Stromal cell of bone marrow (primary cell): ENCODE results near the gene KCNN3.

Experiments
- DNase-seq: peaks from one replicate; pipeline ENCODE4 v3.0.0-alpha.2; 2012; ENCODE audit warnings: low read depth

KCNN3 gene

DNA sequence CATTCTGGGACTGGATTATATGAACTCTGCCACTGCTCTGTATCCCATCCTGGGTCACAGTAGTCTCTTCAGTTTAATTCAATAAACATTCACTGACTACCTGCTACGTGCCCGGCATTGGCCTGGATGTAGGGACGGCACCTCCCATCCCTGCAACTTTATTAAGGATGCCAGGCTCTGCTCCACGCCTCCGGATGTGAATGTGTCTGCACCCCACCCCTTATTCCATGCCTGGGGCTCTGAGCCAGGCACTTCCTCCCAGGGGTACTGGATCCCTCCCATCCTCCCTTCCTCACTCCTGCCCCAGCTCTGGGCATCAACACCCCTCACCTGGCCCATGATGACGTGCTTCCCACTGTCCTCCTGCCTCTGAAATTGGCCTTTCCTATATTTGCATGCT lies 53.7 kb downstream of the KCNN3 start:
- DNase-seq, result no peak

DNA sequence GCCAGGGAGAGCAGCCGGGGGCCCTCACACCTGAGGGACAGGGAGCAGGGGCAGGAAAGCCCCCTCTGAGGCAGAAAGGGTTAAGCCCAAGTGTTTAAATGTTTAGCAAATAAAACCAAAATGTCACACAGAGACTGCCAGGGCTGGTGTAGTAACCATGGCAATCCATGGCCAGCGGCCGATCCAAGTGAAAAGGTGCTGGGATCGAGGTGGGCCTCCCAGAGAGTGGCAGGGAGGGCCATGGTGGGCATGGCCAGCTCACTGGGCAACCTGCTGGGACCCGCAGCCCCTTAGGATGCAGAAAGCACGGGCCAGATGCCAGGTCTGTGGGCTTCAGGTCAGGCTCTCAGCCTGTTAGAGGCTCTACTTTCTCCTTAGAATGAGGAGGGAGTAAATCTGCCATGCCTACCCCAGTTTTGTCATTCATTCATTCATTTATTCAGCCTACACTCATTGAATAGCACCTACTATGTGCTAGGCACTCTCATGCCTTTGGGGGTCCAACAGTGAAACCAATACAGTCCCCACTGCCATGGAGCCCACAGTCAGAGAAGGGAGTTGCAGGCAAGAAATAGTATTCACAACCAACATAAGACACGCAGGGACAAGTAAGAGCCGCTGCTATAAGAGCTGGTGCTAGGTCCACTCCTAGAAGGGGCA lies 56.1 kb downstream of the KCNN3 start:
- no peak for DNase-seq

DNA sequence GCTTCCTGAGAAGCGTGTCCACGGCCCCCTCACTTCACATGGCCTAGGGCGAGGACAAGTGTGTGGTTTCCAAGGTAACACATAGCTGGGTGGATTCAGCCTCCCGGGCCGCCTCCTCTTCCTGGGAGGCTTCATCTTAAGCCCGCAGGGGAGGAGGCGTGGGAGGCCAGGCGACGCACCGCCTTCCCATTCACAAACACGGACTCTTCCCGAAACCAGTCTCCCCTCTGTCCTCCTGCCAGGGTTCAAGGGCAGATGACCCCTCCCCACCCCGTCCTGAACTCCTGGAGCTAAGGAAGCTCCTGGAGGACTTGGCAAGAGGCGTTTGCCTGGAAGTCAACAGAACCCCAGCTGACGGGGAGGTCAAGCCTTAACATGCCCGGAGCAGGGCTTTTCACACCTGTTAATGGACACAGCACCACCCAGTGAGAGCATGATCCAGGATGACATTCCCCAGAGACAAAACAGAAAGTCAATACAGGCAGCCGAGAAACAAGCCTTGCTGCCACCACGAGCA lies 56.7 kb downstream of the KCNN3 start:
- DNase-seq, result no peak

GRCh38 chr1:154812877-154813276 lies 57.2 kb downstream of the KCNN3 start:
- no peak for DNase-seq

- DNase-seq, result no peak
These were observed 59.5 kb downstream of the KCNN3 start for GRCh38 chr1:154810571-154810970.

- DNase-seq, result peak; percentile 21
These were observed 60.4 kb downstream of the KCNN3 start for GRCh38 chr1:154809436-154810413.

DNA sequence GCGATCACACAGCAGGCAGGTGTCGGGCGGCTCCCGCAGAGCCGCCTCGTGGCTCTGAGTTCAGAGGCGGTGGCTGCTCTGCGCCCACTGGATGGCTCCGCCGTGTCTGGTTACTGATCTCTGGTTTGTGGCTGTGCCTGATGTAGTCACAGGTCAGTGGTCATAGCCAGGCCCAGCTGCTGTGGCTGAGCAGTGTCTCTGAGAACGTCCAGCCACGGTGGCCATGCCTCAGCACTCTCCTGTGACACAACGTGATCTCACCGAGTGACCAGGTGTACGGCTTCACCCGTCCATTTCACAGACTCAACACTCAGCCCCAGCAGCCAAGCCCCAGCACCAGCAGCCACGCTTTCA lies 61.2 kb downstream of the KCNN3 start:
- DNase-seq, result no peak

GRCh38 chr1:154808261-154808908 lies 61.7 kb downstream of the KCNN3 start:
- DNase-seq, result no peak

DNA sequence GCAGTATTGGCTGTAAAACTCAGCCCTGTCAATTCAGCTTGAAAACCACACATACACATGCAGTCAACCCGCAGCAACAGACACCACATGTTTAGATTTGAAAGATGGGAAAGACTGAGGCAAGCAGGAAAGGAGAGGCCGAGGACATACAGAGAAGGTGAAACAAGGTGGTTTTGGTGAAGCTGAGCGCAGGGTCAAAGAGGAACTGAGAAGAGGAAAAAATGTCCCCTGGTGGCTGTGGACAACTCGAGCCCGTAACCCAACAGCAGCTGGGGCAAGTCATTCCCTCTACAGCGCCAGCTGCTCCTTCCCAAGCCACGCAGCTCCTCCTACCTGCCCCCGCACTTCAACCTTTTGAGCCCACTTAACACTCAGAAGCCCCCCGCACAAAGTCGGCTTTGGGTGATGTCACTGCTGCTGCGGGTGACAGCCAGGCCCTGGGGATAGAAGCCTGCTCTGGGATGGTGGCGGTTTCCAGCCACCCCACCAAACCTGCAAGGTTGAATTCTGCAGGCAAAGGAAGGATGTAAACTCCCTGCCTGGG lies 63.0 kb downstream of the KCNN3 start:
- no peak for DNase-seq

GRCh38 chr1:154806333-154806732 lies 63.7 kb downstream of the KCNN3 start:
- no peak for DNase-seq

- DNase-seq, result no peak
These were observed 66.8 kb downstream of the KCNN3 start for GRCh38 chr1:154802982-154803920.

- no peak for DNase-seq
These were observed 67.6 kb downstream of the KCNN3 start for GRCh38 chr1:154802336-154802969.

DNA sequence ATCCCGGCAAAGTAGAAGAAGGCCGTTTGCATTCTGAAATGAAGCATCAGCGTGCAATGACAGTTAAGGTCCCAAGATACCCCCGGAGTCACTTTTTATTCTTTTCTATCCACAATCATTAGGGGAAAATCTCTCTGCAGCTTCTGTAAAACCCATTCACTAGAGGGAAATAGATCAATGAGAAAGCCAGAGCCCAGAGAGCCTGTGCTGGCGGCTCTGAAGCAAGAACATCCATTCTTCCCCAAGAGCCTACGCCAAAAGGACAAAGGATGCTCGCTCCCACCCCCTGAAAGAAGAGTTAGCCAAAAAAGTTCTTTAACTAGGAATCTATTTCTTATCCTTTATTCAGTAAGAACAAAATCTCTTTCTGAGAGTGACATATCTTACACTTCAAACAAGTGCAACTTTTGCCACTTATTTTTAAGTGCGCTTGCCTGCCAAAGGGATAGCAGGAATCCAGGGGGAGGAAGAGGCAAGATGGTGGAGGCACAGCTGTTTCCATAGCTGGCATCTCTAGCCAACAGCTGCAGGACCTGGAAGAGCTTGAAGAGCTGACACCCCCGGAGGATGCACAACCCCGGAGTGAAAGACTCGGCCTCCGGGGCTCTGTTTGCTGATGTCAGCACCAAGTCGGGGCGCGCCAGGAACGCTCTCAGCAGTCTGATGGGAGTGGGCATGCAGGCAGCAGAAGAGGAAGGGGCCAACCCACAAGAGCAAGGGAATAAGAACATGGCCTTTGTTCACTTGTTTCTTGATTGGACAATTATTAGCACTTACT lies 68.7 kb downstream of the KCNN3 start:
- DNase-seq, result no peak

- no peak for DNase-seq
These were observed 70.9 kb downstream of the KCNN3 start for GRCh38 chr1:154799188-154799587.

GRCh38 chr1:154798645-154799044 lies 71.4 kb downstream of the KCNN3 start:
- DNase-seq, result no peak

DNA sequence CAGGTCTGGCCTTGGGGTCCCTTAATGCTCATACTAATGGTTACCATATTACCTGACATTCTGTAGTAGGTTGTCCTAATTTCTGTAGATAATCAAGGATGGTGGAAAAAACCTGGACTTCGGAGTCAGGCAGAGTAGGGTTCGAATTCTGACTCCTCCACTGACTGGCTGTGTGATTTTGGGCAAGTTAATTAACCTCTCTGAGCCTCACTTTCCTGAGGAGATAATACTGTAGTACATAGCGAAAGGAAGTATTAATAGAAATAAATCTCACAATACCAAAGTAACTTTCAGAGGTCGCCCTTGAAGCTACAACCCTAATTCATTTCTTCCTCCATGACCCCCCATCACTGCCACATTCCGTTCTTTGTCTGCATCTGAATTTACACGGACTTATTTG lies 72.9 kb downstream of the KCNN3 start:
- DNase-seq, result no peak

DNA sequence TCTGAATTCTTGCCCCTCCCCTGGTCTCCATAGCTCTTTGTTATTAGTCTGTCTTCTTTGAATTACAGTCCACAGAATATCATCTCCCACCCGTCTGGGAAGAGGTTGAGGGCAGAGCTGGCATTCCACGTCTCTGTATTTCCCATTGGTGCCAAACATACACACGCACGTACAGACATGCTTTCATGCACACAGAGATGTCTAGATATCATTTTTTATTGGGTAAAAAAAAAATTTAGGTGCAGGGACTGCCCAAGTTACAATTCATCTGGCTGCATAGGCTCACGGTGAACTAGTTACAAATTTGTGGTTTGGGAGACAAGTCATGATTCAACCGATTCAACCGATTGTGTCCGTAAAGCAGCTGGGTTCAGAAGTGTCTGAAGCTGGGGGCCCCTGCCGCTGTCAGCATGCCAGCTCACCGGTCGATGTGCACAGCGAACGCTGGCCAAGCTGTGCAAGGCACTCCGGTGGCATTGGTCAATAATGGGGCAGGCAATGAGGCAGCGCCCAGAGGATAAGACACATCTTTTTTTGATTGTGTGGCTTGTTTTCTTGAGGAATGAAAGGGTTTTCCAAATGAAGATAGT lies 73.7 kb downstream of the KCNN3 start:
- no peak for DNase-seq

GRCh38 chr1:154794608-154795007 lies 75.5 kb downstream of the KCNN3 start:
- no peak for DNase-seq

- DNase-seq, result no peak
These were observed 76.4 kb downstream of the KCNN3 start for GRCh38 chr1:154793685-154794084.

GRCh38 chr1:154792899-154793298 lies 77.2 kb downstream of the KCNN3 start:
- no peak for DNase-seq
